ENCODE data around the gene CCDC85A. TPM values are rescaled to one million over a fixed set of nuclear protein-coding genes. Genes with fewer than 3 reads are reported as not detected.

The CCDC85A gene
- total and polyA plus RNA-seq, 2 of the 4 experiments (the other 2 are of a cell fraction): 1.1 to 2.2 TPM

DNA sequence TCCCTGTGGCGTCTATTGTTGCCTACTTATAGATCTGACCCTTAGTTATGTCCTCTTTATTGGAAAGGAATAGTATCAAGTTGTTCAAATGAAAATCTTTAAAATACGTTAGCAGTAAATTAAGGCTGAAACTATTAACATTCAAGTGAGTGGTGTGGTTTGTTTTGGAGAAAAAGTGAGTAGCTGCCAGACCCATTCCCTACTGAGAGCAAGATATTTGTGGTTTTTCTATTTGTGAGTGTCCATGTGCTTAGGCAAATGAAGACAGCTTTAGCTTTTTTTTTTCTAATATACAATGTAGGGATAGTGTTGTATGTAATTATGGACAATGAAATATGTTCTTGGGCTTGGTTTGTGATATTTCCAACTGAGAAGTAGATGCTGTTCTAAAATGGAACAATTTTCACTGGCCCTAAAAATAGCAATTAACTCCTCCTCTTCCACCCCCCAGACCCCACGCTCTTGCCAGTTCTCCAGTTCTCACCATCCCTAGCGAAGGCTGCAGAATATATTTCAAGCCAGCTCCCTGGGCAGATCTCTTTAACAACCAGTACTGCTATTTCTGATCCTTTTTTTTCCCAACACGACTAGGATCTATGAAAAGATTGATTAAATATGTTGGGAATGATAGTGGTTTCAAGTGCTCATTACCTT, 83.1 kb downstream of the CCDC85A start:
- Histone ChIP-seq H3K27ac (ENCODE audit: insufficient read depth, low read length) (no peak overlapping the region), H3K79me1 (ENCODE audit: low read depth in 1 of 2, low read length in 2 of 2) (no peaks in the 10 kb centered on the region), H4K20me1 (ENCODE audit: insufficient read depth, low read length) (no peaks in the 10 kb centered on the region), H4K8ac (ENCODE audit: low read depth in 2 of 2, low read length in 2 of 2) (no peak overlapping the region), H2AK5ac (ENCODE audit: low read depth, low read length) (no peak overlapping the region), H3K23ac (ENCODE audit: low read depth, low read length) (no peak overlapping the region), H2BK5ac (ENCODE audit: low read depth, low read length, poor library complexity, severe bottlenecking) (no peak overlapping the region), H3K4me1 (ENCODE audit: control insufficient read depth, insufficient read depth, low read length) (no peaks in the 10 kb centered on the region), H3K9me1 (ENCODE audit: insufficient read depth, low read length) (no peaks in the 10 kb centered on the region), H3K36me3 (ENCODE audit: control insufficient read depth, insufficient read depth, low read length) (no peaks in the 10 kb centered on the region), H4K91ac (ENCODE audit: insufficient read depth, low read depth, low read length) (no peak overlapping the region), H3K27me3 (ENCODE audit: control insufficient read depth, insufficient read depth, low read length) (no peaks in the 10 kb centered on the region), H3K18ac (ENCODE audit: low read depth, low read length) (no peak overlapping the region), H3K4me3 (ENCODE audit: insufficient read depth, low read depth, low read length) (no peak overlapping the region), H2BK120ac (ENCODE audit: low read depth, low read length) (no peak overlapping the region), H2AK9ac (replicated peaks; ENCODE audit: low read depth, low read length, poor library complexity) (no peak overlapping the region), H2BK15ac (ENCODE audit: low read depth, low read length) (no peak overlapping the region), H4K5ac (ENCODE audit: low read depth, low read length) (no peak overlapping the region), H3K4ac (ENCODE audit: low read depth, low read length) (no peak overlapping the region), H2AFZ (replicated peaks; ENCODE audit: low read length, poor library complexity) (no peak overlapping the region), H3K56ac (ENCODE audit: extremely low read depth, insufficient read depth, low read length) (no peak overlapping the region), H3K4me2 (ENCODE audit: low read depth, low read length) (no peak overlapping the region), H3K9me3 (ENCODE audit: control insufficient read depth, insufficient read depth, low read length) (peaks cover 2% of the 10 kb centered on the region; the same call in 1 of the 2 replicates), H2BK20ac (ENCODE audit: low read depth, low read length) (no peak overlapping the region), H3K9ac (ENCODE audit: low read depth, low read length) (no peak overlapping the region), H3K14ac (replicated peaks; ENCODE audit: low read depth, low read length) (no peak overlapping the region)
- dilution Hi-C loops (cut with HindIII; ENCODE audit: low sequenced_read_pairs, unreplicated experiment): no loop called here
- ChIA-PET POLR2A (ENCODE audit: unreplicated experiment) (no interaction called here), CTCF (no interaction called here)
- in situ Hi-C loops (cut with MboI; ENCODE audit: low sequenced_read_pairs): no loop called here
- DNase-seq (no peak), ATAC-seq (ENCODE audit: low read depth) (no peak)
- BruUV-seq (replicated peaks): no TSS peak
- no CpG with 5 or more reads among the region's 5 CpGs for WGBS, 2 experiments (ENCODE audit: extremely low coverage in 2 of 2, insufficient read length in 1 of 2)
- intact Hi-C loops (cut with micrococcal nuclease): no loop called here
- TF ChIP-seq POLR2A (IDR thresholded peaks at IDR 0.05; ENCODE audit: low read depth, low read length): no peak
- no peak for TF ChIP-seq SMC3 (IDR thresholded peaks at IDR 0.05; ENCODE audit: low read depth, low read length)
- TF ChIP-seq RCOR1 (IDR thresholded peaks at IDR 0.05; ENCODE audit: insufficient replicate concordance, low read length): no peak
- no peak for TF ChIP-seq CHD1 (IDR thresholded peaks at IDR 0.05; ENCODE audit: low read depth, low read length)
- TF ChIP-seq NFE2L2 (IDR thresholded peaks at IDR 0.05; ENCODE audit: low read depth, low read length): no peak
- TF ChIP-seq, protein P1, sequence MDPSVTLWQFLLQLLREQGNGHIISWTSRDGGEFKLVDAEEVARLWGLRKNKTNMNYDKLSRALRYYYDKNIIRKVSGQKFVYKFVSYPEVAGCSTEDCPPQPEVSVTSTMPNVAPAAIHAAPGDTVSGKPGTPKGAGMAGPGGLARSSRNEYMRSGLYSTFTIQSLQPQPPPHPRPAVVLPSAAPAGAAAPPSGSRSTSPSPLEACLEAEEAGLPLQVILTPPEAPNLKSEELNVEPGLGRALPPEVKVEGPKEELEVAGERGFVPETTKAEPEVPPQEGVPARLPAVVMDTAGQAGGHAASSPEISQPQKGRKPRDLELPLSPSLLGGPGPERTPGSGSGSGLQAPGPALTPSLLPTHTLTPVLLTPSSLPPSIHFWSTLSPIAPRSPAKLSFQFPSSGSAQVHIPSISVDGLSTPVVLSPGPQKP (IDR thresholded peaks at IDR 0.05; ENCODE audit: borderline replicate concordance, low read depth, low read length): no peak
- no peak for TF ChIP-seq RFX5 (IDR thresholded peaks at IDR 0.05; ENCODE audit: low read depth, low read length)
- TF ChIP-seq, protein P2, sequence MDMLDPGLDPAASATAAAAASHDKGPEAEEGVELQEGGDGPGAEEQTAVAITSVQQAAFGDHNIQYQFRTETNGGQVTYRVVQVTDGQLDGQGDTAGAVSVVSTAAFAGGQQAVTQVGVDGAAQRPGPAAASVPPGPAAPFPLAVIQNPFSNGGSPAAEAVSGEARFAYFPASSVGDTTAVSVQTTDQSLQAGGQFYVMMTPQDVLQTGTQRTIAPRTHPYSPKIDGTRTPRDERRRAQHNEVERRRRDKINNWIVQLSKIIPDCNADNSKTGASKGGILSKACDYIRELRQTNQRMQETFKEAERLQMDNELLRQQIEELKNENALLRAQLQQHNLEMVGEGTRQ (IDR thresholded peaks at IDR 0.05; ENCODE audit: low read depth, low read length): no peak
- TF ChIP-seq FOS (IDR thresholded peaks at IDR 0.05; ENCODE audit: low read depth, low read length): no peak
- TF ChIP-seq MAZ (IDR thresholded peaks at IDR 0.05; ENCODE audit: borderline replicate concordance, low read depth, low read length): no peak
- no peak for TF ChIP-seq CEBPB (IDR thresholded peaks at IDR 0.05; ENCODE audit: low read depth, low read length)
- no peak for TF ChIP-seq MXI1 (IDR thresholded peaks at IDR 0.05; ENCODE audit: borderline replicate concordance, low read depth, low read length)

Data from IMR-90 (cell line).